ENCODE data around the gene RAB10. TPM values are rescaled to one million over a fixed set of nuclear protein-coding genes. Genes with fewer than 3 reads are reported as not detected.

The RAB10 gene
- total and polyA plus RNA-seq, 2 of the 13 experiments (the other 11 are each of a cell fraction or from before 2014, with no cell fraction given), result 48.2 to 120 TPM

- WGBS (ENCODE audit: low lambda C conversion rate), result under 1% methylated on average over 4 of the region's 4 CpGs
- ATAC-seq (peak; percentile 43; the same call in 2 of the 3 replicates), DNase-seq (ENCODE audit: low spot score) (no peak), FAIRE-seq (no peak)
- Histone ChIP-seq H3K9ac (ENCODE audit: insufficient read depth, low read depth, low read length) (peak overlapping the region; percentile 26; the same call in 1 of the 2 replicates), H4K20me1 (ENCODE audit: insufficient read depth, low read length) (no peaks in the 10 kb centered on the region), H2AFZ (ENCODE audit: low read length) (peak overlapping the region; percentile 60), H3K4me1 (ENCODE audit: insufficient read depth, low read length) (peaks cover 32% of the 10 kb centered on the region), H3K79me2 (ENCODE audit: insufficient read depth, low read length) (no peaks in the 10 kb centered on the region), H3K27me3 (ENCODE audit: control insufficient read depth in 1 of 2, insufficient read depth in 2 of 2, low read length in 2 of 2) (peaks cover 2 to 16% of the 10 kb centered on the region in 2 experiments; a peak in 4 of 5 replicates), H3K4me3 (replicated peaks in 1 of 3; ENCODE audit: insufficient read depth in 1 of 3, low read depth in 2 of 3, low read length in 3 of 3) (peak overlapping the region in 1 of 3 experiments; percentile 41; a peak in 1 of 6 replicates), H3K4me2 (ENCODE audit: low read depth, low read length) (peak overlapping the region; percentile 72), H3K36me3 (replicated peaks in 1 of 2; ENCODE audit: control insufficient read depth in 1 of 2, insufficient read depth in 2 of 2, low read length in 2 of 2) (no peaks in the 10 kb centered on the region), H3K27ac (ENCODE audit: extremely low read length, insufficient read depth, low read length) (no peak overlapping the region), H3K9me3 (ENCODE audit: low read length) (no peaks in the 10 kb centered on the region)
- intact Hi-C loops (cut with micrococcal nuclease; ENCODE audit: unreplicated experiment), result no loop called here
- BruUV-seq (replicated peaks), result no TSS peak
- ChIA-PET POLR2A (no interaction called here), CTCF (ENCODE audit: low intra/inter-chr PET ratio, low total read pairs) (no interaction called here)
- in situ Hi-C loops (cut with HindIII; ENCODE audit: extremely low pct_ligation_motif_present, low pct_unique_long_range_greater_than_20kb), result no loop called here
- TF ChIP-seq SP5 (CRISPR knock-in tag; IDR thresholded peaks at IDR 0.05; ENCODE audit: borderline replicate concordance, low read depth), result no peak
- TF ChIP-seq ATM (IDR thresholded peaks at IDR 0.05; ENCODE audit: borderline replicate concordance), result no peak
- TF ChIP-seq MTERF4 (CRISPR knock-in tag; IDR thresholded peaks at IDR 0.05), result 0 out of 2 replicates have a peak, but pooled peaks have one; percentile 14
- TF ChIP-seq JARID2 (CRISPR knock-in tag; IDR thresholded peaks at IDR 0.05; ENCODE audit: insufficient replicate concordance), result no peak
- no peak for TF ChIP-seq ZNF317 (CRISPR knock-in tag; IDR thresholded peaks at IDR 0.05)
- no peak for TF ChIP-seq ATF7-NPFF (CRISPR knock-in tag; IDR thresholded peaks at IDR 0.05; ENCODE audit: low read depth)
- TF ChIP-seq SAP130 (CRISPR knock-in tag; IDR thresholded peaks at IDR 0.05; ENCODE audit: low read depth), result peak; percentile 62
- no peak for TF ChIP-seq SP140L (CRISPR knock-in tag; IDR thresholded peaks at IDR 0.05; ENCODE audit: borderline replicate concordance)
- TF ChIP-seq MAZ (IDR thresholded peaks at IDR 0.05; ENCODE audit: borderline replicate concordance, low read depth, low read length), result no peak
- no peak for TF ChIP-seq MAZ (CRISPR knock-in tag; IDR thresholded peaks at IDR 0.05; ENCODE audit: low read depth)
- TF ChIP-seq TFE3 (CRISPR knock-in tag; IDR thresholded peaks at IDR 0.05), result 0 out of 2 replicates have a peak, but pooled peaks have one; percentile 40
- no peak for TF ChIP-seq PRDM4 (CRISPR knock-in tag; IDR thresholded peaks at IDR 0.05; ENCODE audit: borderline replicate concordance)
- 0 out of 2 replicates have a peak, but pooled peaks have one; percentile 11 for TF ChIP-seq ELF3 (CRISPR knock-in tag; IDR thresholded peaks at IDR 0.05)
- no peak for TF ChIP-seq HOXA3 (CRISPR knock-in tag; IDR thresholded peaks at IDR 0.05)
- TF ChIP-seq, protein P1, sequence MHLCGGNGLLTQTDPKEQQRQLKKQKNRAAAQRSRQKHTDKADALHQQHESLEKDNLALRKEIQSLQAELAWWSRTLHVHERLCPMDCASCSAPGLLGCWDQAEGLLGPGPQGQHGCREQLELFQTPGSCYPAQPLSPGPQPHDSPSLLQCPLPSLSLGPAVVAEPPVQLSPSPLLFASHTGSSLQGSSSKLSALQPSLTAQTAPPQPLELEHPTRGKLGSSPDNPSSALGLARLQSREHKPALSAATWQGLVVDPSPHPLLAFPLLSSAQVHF (CRISPR knock-in tag; IDR thresholded peaks at IDR 0.05), result no peak
- TF ChIP-seq ZNF501 (CRISPR knock-in tag; IDR thresholded peaks at IDR 0.05), result peak; percentile 35; the same call in 1 of the 2 replicates
- no peak for TF ChIP-seq E2F1 (CRISPR knock-in tag; IDR thresholded peaks at IDR 0.05)
- peak; percentile 12; the same call in 1 of the 2 replicates for TF ChIP-seq ELF1 (CRISPR knock-in tag; IDR thresholded peaks at IDR 0.05)
- TF ChIP-seq GATAD2A (CRISPR knock-in tag; IDR thresholded peaks at IDR 0.05), result no peak
- no peak for TF ChIP-seq POGZ (CRISPR knock-in tag; IDR thresholded peaks at IDR 0.05)
These were observed 13.6 kb upstream of the RAB10 start for GRCh38 chr2:26020231-26020640.

Measured in HepG2 (cell line).